ENCODE data around the gene FAM78A.
A peak's percentile ranks its signal among the peaks of the same experiment; 100 is the strongest.

Gene FAM78A, protein sequence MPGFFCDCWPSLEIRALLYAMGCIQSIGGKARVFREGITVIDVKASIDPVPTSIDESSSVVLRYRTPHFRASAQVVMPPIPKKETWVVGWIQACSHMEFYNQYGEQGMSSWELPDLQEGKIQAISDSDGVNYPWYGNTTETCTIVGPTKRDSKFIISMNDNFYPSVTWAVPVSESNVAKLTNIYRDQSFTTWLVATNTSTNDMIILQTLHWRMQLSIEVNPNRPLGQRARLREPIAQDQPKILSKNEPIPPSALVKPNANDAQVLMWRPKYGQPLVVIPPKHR

DNA sequence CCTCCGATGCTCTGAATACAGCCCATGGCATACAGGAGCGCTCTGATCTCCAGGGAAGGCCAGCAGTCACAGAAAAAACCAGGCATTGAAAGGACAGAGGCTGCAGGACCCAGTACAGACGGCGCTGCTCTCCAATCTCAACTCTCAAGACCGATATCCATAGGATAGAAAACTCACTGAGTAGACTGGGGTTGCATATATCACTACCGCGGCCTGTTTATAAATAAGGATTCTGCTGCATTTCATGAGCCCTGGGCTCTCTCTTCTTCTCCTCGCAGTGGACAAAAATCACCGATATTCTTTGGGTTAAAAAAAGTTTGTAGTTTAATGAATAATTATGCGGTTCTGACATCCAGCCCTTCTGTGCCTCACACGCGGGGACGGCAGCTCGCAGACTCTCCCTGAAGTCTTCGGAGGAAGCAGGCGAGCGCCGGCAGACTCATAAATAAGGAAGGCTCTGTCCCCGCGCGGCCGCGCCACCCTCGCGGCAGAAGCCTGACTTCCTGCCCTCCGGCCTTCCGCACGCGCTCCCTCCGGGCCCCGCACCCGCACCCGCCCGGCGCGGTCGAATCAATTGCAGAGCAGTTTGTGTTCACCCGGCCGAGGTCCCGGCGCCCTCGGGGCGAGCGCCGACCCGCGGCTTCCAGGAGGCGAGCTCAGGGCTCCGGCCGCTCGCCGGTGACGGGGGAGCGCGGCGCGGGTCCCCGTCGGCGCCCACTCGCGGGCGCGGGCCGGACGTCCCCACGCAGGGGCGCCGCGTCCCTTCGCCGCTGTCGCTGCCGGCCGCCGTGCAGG, at the start of gene FAM78A:
Gene FAM78A, minus strand, starts transcription at position 417 of the 795 bp plus-strand sequence. Its CDS starts 331 bp downstream, at position 86.
- DNase-seq (ENCODE audit: low read depth), result no peak

DNA sequence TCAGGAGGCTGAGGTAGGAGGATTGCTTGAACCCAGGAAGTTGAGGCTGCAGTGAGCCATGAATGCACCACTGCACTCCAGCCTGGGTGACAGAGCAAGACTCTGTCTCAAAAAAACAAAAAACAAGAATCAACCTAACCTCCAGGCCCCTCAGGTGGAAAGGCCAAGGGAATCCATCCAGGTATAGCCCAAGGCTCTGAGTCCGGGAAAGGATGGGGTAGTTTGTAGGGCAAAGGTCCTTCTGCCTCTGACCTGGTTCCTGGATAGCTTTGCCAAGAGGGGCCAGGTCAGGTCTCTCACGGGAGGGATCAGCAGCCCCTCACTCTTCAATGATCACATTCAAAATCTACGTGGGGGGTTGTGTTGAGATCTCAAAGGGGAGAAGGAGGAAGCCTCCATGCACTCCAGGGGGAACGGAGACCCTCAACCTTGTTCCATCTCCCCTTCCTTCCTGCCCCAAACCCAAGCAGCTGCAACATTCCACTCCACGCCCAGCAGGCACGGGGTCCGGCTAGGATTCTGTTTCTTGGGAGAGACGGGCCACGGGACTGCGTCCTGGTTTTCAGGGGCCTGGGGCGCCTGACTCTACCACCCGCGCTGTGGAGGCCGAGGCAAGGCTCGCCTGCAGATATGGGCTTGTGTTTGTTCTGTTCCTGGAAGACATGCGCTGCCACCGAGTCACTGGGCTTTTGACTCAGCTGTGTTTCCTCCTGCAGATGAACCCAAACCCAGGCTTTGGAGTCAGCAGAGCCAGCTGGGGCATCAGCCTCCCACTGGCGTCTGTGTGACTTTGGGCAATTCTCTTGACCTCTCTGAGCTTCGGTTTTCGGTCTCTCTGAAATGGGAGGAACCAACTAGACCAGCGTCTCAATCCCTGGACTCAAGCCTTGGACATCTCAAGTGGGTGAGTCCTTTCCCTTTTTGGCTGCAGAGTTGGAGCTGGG, 48.7 kb upstream of the FAM78A start:
- DNase-seq (ENCODE audit: low read depth), result no peak

More for the DNA sequence above, at the start of gene FAM78A:
- TF ChIP-seq, protein P1, sequence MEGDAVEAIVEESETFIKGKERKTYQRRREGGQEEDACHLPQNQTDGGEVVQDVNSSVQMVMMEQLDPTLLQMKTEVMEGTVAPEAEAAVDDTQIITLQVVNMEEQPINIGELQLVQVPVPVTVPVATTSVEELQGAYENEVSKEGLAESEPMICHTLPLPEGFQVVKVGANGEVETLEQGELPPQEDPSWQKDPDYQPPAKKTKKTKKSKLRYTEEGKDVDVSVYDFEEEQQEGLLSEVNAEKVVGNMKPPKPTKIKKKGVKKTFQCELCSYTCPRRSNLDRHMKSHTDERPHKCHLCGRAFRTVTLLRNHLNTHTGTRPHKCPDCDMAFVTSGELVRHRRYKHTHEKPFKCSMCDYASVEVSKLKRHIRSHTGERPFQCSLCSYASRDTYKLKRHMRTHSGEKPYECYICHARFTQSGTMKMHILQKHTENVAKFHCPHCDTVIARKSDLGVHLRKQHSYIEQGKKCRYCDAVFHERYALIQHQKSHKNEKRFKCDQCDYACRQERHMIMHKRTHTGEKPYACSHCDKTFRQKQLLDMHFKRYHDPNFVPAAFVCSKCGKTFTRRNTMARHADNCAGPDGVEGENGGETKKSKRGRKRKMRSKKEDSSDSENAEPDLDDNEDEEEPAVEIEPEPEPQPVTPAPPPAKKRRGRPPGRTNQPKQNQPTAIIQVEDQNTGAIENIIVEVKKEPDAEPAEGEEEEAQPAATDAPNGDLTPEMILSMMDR (IDR thresholded peaks at IDR 0.05; ENCODE audit: control insufficient read depth, extremely low read depth, insufficient read depth), result no peak
- peak within 1 kb of the TSS; percentile 49 for H3K4me3 ChIP-seq (ENCODE audit: low read depth, low read length)

DNA sequence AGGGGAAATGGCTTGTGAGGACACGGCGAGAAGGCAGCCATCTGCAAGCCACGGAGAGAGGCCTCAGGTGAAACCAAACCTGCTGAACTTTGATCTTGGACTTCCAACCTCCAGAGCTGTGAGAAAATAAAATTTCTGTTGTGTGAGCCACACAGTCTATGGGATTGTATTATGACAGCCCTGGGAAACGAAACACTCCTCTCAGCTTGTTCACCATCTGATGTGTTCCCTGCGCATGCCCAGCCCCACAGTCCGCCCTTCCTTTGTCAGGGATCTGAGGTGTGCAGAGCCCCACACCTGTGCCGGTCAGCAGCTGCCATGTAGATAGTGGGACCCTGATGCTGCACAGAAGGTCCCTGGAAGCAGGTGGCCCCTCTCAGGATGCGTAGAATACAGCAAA, 47.3 kb upstream of the FAM78A start:
- DNase-seq (ENCODE audit: low read depth), result no peak
- TF ChIP-seq, protein P1 (IDR thresholded peaks at IDR 0.05; ENCODE audit: control insufficient read depth, extremely low read depth, insufficient read depth), result no peak
- H3K4me3 ChIP-seq (ENCODE audit: low read depth, low read length), result no peak overlapping the region

More for the DNA sequence above, 48.7 kb upstream of the FAM78A start:
- TF ChIP-seq, protein P1 (IDR thresholded peaks at IDR 0.05; ENCODE audit: control insufficient read depth, extremely low read depth, insufficient read depth), result no peak
- no peak overlapping the region for H3K4me3 ChIP-seq (ENCODE audit: low read depth, low read length)

DNA sequence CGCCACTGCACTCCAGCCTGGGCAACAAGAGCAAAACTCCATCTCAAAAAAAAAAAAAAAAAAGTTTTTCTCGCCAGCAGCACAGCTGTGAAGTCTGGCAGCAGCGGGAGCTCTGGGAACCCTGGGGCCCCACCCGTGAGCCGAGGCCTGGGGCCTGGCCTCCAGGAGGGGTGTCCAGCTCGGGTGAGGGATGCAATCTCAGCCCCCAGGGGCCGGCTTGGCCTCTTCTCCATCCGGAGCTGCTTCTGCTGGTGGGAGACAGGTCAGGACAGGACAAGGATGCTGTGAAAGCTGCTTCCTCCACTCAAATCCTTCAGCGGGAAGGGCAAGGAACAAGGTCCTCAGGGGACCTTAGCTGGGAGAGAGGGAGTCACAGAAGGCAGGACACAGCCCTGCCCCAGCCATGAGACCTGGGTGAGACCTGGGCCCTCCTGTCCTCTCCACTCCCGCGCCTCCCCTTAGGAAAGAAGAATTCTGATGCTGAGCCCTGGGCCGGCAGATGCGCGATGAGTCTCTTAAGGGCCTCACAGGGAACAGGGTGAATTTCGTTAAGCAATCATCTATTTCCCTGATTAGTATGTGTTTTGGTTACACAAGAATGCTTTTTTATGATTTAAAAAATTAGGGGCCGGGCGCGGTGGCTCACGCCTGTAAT, 43.8 kb upstream of the FAM78A start:
- TF ChIP-seq, protein P1 (IDR thresholded peaks at IDR 0.05; ENCODE audit: control insufficient read depth, extremely low read depth, insufficient read depth), result no peak
- no peak overlapping the region for H3K4me3 ChIP-seq (ENCODE audit: low read depth, low read length)
- DNase-seq (ENCODE audit: low read depth), result no peak

DNA sequence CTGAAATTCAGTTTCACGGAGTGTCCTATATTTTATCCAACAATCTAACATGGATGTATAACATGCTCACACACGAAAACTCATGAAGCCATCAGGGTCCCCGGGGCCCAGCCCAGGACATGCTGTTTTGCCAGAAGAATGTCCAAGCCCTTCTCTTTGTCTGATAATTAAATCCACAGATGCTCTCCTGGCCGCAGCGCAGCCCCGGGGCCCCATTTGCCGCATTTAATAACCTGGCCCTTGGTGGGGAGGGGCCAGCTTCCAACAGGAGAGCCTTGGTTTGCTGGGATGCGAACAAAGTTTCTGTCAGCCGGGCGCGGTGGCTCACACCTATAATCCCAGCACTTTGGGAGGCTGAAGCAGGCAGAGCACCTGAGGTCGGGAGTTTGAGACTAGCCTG, 43.2 kb upstream of the FAM78A start:
- no peak overlapping the region for H3K4me3 ChIP-seq (ENCODE audit: low read depth, low read length)
- no peak for DNase-seq (ENCODE audit: low read depth)
- TF ChIP-seq, protein P1 (IDR thresholded peaks at IDR 0.05; ENCODE audit: control insufficient read depth, extremely low read depth, insufficient read depth), result no peak

Data from LNCaP clone FGC (cell line).